ENCODE data around the gene S1PR5.

The S1PR5 gene

GRCh38 chr19:10473192-10473591 lies 44.1 kb downstream of the S1PR5 start:
- in situ Hi-C loops (cut with HindIII; ENCODE audit: low sequenced_read_pairs): no loop called here

GRCh38 chr19:10471909-10472308 lies 45.3 kb downstream of the S1PR5 start:
- in situ Hi-C loops (cut with HindIII; ENCODE audit: low sequenced_read_pairs): no loop called here

GRCh38 chr19:10468133-10468532 lies 49.1 kb downstream of the S1PR5 start:
- in situ Hi-C loops (cut with HindIII; ENCODE audit: low sequenced_read_pairs): no loop called here

GRCh38 chr19:10467104-10467706 lies 50.0 kb downstream of the S1PR5 start:
- in situ Hi-C loops (cut with HindIII; ENCODE audit: low sequenced_read_pairs): no loop called here

- in situ Hi-C loops (cut with HindIII; ENCODE audit: low sequenced_read_pairs): no loop called here
Observed at GRCh38 chr19:10464456-10464855, 52.8 kb downstream of the S1PR5 start.

Measured in endothelial cell of hepatic sinusoid (primary cell).